CD4-positive, alpha-beta T cell treated with Interleukin-4 for 1 hour (primary cell): ENCODE measurements around the gene CTDSPL.
"Not testable (repeated sequence)": the region's sequence is repeated elsewhere in the genome, so short reads cannot be mapped to it uniquely, and the experiment has no call there.

Source experiments
- DNase-seq, 2 donors: peaks; one replicate each; pipeline ENCODE4 v3.0.0-alpha.2; 2020 to 2022

CTDSPL gene

DNA sequence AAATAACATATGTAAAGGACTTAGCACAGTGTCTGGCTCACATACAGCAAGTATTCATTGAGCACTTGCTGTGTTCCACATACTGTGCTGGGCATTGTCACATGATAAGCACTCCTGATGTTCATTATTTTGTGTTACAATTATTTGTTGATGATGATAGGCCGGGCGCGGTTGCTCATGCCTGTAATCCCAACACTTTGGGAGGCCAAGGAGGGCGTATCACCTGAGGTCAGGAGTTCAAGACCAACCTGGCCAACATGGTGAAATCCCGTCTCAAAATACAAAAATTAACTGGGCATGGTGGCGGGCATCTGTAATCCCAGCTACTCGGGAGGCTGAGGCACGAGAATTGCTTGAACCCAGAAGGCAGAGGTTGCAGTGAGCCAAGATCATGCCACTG, 110.4 kb downstream of the CTDSPL start:
- DNase-seq = not testable (repeated sequence)

DNA sequence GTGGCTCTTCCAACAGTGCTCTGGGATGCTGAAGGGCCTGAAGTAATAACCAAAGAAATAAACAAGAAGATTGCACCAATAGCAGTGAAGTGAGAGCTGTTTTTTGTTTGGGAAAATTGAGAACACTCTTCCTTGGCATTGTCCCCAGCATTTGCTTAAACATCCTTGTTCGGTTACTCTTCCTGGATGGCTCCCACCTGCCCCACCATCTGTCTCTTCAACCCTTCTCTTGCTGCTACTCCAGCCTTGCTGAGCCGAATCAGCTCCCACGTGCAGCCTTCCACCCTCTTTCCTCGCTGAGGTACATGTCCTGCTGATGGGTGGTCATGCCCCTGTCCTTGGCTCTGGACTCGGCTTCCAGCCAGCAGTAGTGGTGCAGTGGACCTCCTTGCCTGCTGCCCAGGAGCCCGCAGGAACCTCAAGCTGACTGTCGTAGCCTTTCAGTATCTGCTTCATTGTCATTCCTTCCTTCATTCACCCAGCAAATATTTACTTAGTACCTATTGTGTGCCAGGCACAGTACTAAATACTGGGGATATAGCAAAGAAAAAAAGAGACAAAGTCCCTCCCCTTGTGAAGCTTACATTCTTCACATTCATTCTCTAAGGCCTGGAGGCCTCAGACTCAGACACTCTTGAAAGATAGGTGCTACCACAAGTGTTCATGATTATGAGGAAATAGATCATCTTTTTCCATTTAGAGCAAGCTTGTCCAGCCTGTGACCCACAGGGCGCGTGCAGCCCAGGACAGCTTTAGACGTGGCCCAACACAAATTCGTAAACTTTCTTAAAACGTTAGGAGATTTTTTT, 111.8 kb downstream of the CTDSPL start:
- DNase-seq = no peak

DNA sequence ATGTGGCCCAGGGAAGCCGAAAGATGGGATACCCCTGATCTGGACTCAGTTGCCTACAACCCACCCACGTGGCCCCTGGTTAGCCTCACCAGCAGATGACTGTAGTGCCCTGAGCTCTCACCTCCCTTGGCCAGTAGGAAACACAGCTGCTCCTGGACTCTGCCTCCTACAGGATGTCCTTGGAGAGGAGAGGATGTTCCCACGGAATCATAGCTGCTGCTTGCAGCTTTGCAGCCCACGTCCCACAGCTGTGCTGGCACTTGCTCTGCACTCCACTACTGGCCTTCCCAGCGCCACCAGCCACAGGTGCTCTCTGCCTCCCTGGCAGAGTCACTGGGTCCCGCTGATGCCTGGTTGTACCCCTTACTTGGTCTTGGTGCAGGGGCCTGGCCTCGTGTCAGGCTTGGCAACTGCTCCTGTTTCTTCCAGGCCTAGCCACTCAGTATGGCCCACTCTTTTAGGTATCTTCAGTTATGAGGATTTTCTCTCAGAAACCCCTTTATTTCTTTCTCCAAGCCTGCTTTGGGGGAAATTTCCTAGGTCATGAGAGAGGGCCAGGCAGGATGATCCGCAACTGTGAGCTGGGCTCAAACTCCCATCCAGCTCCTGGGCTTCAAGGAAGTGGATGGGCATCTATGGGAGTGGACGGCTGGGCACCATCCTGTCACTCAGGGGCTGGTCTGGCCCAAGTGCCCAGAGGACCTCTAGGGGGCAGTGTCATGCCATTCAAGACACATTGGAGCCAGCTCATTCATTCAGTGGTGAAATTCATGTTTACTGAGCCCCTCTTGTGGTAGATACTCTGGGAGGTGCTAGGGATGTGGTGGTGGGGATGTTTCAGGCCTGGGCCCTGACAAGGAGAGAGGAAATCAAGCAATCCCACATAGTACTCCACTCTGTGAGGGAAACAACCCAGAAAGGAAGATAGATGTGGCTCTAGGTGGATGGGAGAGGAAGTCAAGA, 112.7 kb downstream of the CTDSPL start:
- DNase-seq = peak; percentile 74 to 77

DNA sequence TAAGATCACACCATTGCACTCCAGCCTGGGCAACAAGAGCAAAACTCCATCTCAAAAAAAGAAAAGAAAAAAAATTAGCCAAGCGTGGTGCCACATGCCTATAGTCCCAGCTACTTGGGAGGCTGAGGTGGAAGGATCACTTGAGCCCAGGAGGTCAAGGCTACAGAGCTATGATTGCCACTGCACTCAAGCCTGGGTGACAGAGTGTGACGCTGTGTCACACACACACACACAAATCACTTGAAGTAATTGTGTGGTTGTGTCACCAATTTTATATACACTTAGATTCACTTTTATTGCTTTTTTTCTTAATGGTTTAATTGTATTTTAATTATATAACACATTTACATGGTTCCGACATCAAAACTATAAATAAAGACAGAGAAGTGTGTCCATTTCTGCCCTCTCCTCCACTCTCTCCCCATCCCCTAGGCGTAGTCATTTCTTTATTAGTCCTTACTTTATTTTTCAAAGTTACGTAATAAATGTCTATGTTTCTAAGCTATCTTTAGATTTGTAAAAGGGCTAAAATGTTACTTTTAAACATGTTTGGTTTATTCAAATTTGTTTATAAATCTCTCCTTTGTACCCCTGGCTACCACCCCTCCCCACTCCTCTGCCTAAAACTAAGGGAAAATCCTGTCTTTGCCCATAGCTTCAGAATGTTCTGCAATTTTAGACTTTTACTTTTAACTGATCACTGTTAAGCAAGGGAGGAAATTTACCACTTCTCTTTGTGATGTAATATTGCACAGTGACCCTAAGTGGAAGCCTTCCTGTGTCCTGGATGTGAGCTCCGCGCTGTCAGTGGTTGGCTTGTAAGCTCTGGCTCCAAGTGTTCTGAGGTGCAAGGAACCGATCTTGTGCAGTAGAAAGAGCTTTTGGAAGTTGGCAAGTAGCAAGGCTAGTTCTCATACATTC, 118.1 kb downstream of the CTDSPL start:
- DNase-seq = peak; percentile 19 to 52

DNA sequence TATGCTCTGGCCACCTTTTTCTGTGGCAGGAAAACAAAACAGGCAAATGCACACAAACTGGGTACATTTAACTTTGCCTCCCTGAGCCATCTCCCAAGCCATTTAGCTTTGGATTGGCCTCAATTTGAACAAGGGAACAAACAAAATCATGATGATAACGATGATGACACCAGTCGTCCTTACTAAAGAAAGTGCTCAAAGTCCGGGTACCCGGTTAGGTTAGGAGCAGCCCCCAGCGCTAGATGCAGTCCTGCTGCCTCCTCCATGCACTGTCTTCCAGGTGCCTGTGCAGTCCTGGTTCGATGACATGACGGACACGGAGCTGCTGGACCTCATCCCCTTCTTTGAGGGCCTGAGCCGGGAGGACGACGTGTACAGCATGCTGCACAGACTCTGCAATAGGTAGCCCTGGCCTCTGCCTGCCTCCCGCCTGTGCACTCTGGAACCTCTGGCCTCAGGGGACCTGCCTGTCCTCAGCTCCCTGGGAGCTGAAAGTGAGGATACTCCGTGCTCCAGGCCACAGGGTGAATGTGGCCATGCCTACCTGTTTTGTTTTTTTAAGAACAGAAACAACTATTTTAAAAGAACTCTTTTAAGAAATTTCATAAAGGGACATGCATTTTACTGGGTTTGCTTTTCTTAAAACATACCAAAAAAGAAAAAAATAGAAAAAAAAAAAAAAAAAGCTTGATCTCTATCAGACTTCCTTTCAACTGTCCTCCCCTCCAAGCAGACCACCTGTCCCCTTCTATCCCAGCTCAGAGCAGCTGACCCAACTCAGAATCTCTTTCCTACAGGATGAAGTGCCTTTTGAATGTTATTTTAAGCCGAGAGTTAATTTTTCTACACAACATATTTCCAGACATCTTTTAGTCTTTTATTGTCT, 119.0 kb downstream of the CTDSPL start:
- DNase-seq = no peak

DNA sequence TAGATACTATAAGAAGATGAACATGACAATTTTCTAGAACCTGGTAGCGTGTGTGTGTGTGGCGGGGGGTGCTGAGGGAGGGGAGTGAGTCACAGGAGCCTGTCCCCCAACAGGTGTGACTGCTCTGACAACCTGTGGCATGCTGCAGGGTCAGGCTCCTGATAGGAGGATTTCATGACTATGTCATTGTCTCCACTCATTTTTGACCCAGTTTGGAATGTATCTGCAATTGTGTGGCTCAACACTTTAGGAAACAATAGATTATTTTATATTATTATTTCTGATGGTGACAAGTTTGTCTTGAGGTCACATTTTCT, 119.6 kb downstream of the CTDSPL start:
- no peak for DNase-seq

DNA sequence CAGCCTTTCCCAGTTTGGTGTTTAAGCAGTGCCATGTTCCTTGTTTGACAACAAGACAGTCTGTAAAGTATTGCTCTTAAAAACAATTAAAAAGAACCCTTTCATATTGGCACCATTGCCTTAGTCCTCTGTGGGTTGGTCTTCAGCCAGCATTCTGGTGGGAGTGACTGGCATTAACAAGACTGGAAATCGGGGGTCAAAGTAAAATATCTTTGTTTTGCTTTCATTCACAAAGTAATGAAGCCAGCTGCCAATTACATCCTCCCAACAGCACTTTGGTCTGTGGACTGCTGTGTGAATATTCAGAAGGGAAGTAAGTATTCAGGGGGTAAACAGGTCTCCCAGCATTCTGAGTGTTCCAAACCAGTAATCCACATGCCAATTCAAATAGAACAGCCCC, 120.7 kb downstream of the CTDSPL start:
- no peak for DNase-seq

DNA sequence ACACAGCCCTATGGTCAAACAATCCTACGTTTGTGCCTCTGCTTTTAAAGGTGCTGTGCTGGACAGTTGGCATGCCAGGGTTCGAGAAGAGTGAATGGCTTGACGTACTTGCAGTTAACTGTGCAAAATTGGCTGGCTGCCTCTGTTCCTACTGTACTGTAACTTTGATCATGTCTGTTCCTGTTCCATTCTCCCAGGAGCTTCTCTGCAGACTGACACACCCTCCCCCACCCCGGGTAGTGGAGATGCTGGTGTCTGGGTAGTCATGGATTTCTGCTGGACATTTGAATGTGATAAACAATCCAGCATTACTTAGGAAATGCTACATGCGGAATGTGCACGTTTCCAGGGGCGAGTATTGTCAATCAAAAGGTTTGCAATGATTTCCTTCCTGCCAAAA, 122.4 kb downstream of the CTDSPL start:
- no peak for DNase-seq

DNA sequence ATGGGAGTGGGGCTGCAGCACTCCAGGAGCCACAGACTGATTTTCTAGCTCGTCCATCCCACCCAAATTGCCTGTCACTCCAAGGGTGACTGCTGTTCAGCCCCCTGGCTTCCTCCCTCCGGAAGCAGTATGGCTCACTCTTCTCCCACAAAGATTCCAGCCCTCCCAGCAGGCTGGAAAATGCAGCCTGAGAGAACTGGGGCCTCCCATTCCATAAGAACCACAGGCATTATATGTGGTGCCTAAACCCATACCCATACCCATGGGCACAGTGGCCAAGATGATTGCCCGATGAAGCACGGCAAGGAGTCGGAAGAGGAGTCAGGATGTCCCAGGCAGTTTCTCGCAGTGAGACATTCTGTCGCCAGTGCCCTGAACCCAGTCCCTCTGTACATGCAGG, 122.9 kb downstream of the CTDSPL start:
- no peak for DNase-seq

DNA sequence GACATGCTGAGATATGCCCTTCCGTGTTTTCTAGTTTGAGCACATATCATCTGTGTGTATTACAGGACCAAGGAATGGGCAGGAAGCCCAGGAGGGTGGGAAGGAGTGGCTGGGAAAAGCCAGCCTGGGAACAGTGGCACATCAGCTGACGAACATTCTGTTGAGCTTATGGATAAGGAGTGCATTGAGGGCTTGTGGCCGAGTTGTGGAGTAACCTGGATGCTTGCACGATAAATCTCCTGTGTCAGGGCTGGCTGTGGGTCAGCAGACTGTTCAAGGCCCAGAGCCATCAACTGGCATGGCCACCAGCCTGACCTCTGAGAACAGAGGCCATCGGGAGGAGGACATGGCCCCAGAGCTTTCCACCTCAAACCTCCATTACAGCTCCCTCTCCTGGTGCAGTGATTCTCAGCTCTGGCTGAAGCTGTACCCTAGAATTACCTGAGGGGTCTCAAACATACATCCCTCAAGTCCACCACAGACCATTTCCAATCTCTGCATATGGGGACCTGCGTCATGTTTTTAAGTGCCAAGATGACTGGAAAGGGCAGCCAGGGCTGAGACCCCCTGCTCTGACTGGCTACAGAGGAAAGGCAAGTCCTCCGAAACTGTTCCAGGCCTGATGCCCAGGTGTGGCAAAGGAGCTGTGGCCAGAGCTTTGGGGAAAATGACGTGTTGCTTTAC, 124.1 kb downstream of the CTDSPL start:
- no peak for DNase-seq

DNA sequence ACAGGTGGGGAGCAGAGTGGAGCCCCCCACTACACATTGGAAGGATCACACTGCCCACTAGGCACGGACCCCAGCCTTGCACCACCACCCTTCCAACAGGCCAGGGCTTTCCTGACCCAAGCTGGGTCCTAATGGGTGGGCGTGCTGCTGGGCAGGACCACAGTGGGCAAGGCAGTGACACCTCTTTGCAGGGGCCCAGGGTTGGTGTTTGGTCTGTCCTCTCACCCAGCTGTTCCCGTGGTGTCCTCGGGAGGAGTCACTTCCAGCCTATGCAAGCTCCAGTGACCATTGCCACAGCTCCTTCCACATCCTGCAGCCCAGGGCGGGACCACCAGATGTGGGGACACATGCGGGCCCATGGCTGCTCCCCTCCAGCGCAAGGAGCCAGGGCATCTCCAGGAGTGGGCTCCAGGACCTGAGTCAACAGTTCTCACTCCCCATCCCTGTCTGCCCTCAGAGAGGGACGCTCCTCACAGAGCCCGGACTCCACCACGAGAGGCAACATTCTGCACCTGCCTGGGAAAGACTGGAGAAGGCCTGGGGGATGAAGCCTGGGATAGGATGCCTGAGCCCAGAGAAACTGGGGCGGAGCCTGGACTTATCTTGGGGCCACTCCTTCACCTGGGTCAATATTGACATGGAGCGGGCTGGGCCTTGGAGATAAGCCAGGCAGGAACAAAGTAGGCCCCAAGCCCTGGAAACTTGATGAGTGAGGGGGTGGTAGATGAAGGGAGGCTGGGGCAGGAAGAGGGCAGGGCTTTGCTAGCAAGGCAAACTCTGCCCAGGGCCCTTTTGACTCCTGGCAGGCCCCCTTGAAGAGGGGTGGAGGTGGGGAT, 125.0 kb downstream of the CTDSPL start:
- DNase-seq = peak in 1 of 2 donors; percentile 9

DNA sequence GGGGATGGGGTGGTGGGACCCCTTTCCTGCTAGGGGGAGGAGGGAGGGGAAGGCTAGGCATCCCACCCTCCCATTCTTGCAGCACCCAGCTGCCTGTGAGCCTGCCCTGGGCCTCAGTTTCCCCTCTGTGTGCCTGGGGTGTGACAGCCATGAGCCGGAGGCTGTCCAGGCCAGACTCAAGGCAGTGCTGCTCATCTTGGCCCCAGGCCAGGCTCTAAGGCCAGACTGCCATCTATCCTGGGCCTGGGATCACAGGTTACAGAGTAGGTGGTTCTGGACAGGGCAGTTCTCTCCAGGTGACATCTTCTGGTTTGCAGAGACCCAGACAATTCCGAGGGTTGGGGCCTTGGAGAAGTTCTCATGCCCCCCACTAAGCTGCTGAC, 125.6 kb downstream of the CTDSPL start:
- DNase-seq = peak in 1 of 2 donors; percentile 7

DNA sequence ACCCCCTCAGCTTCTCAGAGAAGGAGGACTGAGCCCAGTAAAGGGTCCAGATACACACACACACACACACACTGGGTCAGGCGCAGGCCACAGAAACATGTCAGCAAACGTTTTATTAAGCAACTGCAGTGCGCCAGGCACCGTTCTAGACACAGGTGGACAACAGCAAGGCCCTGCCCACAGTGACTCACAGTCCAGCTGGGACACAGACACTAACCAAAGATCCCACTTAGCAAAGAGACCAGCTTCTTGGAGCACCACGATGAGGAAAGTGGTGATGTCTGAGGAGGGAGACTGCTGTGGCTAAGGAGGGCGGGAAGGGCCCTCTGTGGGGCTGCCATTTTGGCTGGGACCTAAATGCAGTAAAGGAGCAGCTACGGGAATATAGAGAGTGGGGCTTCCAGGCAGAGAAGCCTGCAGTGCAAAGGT, 126.1 kb downstream of the CTDSPL start:
- DNase-seq = peak in 1 of 2 donors; percentile 12

DNA sequence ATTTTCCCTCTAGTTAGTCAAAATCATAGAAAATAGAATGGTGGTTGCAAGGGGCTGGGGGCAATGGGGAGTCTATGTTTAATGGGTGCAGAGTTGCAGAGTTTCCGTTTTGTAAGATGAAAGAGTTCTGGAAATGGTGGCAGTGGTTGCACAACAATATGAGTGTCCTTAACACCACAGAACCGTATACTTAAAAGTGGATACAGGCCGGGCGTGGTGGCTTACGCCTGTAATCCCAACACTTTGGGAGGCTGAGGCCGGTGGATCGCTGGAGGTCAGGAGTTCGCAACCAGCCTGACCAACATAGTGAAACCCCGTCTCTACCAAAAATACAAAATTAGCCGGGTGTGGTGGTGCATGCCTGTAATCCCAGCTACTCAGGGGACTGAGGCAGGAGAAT, 126.7 kb downstream of the CTDSPL start:
- DNase-seq = peak in 1 of 2 donors; percentile 11

DNA sequence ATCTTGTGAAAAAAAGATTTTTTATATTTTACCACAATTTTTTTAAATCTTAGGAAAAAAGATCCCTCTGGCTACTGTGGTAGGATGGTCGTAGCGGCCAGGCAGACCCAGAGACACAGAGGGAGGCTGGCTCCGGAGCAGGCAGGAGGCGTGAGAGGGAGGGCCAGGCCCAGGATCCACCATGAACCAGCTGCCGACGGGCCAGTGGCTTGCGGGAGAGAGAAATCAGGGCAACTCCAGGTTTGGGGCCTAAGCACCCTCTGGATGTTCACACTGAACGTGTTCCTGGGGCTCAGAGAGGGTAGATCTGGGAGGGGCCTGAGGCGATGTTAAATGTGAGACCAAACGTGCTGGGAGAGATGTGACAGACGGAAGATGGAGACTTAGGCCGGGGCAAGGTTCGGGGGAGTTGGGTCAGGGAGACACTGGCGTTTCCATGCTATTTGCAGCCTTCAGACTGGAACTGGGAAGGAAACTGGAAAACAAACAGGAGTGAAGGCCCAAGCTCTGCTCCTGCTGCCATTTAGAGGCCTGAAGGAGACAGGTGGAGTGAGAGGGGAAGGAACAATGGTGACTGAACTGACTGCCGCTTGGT, 127.3 kb downstream of the CTDSPL start:
- peak in 1 of 2 donors; percentile 9 for DNase-seq

DNA sequence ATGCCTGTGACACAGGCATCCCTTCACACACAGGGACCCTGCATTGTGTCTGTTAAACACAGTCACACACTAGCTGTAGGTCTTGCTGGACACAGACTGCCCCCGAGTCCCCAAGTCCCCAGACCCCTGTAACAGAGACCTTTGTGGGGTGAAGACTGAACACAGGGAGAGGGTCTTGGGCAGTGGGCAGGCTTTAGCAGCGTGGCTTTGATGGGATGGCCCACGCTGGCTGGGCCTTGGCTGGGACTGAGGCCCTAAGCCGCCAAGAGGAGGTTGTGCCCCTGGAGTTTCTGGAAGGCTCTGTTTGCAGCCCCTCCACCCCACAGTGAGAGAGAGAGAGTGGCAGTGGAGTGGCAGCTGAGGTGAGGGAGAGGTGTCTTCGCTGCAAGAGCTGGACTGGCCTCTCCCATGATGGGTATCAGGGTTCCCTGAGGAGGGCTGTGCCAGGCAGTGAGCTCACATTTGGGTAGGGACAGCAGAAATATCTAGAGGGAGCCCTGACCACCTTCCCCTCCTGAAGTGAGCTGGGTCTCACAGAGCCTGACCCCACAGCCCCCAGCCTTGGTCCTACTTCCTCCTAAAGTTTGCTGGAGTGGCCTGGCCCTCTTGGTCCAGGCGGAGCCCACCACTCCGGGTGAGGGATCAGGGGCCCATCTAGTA, 128.3 kb downstream of the CTDSPL start:
- peak in 1 of 2 donors; percentile 7 for DNase-seq

DNA sequence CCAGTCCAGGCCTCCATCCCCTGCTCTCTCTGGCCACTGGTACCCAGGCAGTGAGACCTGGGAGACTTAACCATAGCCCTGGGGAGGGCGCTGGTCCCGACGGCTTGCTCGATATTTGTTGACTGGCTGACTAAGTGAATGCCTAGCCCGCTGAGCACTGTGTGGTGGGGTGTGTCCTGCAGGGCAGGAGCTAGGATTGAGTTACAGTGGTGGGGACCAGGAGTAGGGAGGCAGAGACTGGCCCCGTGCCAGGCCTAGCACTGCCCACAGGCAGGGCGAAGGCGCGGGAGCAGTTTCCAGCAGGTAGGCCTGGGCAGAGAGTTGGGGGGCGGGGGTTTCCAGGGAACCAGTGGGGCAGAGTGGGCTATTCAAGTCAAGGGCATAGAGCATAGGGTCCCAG, 128.8 kb downstream of the CTDSPL start, which contains the start of gene VILL:
TSS of gene VILL (plus strand) at position 260 of the 400 bp plus-strand sequence. CDS start 2,887 bp downstream, outside the sequence.
- DNase-seq = peak in 1 of 2 donors; percentile 7

DNA sequence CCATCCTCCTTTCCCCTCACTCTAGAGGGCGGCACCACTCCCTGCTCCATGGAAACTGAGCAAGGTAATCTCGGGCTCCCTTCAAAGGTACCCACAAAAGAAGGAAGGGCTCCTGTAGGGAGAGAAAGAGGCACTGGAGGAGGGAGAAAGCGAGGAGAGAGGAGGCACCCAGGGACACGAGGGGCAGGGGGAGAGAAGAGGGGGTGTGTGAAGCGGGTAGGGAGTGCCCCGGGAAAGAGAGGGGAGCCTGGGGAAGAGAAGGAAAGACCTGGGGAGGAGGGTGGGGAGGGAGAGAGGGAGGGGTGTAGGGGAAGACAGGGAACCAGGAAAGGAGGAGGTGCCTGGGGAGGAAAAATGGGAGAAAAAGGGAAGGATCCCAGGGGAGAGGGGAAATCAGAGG, 129.4 kb downstream of the CTDSPL start:
- no peak for DNase-seq

DNA sequence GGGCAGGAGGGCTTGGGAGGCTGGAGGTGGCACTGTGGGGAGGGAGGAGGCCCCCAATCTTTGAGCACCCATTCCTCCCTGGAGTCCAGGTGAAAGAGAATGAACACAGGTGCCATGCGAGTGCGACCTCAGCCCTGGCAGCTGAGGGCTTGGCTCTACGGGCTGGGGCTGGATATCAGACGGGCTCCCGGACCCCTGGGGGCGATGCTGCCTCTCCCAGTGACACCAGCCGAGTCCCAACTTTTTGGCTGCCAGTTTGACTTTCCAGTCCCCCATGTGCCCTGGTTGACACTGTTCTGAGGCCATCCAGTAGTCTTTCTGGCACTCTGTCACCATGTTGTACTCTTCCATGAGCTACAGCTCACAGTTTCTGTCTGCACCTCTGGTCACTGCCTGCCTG, 130.1 kb downstream of the CTDSPL start:
- no peak for DNase-seq
